ENCODE measurements around the gene ANTXRL.
"Not testable (repeated sequence)": the region's sequence is repeated elsewhere in the genome, so short reads cannot be mapped to it uniquely, and the experiment has no call there.

DNA sequence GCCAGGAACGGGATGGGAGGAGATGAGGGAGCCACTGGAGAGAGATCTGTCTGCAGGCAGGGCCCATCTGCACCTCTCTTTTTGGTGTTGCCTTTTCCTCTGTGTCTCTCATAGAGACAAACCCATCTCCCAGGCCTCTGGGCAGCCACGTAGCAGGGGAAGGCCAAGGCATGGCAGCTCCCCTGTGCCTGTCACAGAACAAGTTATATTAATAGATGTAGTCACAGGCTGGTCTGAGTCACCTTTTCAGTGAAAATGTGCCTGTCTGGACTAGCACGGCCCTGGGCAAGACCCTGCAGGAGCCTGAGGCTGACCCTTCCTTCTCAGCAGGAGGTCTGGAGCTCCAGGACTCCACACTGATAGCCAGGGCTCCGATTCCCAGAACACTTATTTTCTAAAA lies 90.9 kb downstream of the ANTXRL start:
- TF ChIP-seq, protein P1, sequence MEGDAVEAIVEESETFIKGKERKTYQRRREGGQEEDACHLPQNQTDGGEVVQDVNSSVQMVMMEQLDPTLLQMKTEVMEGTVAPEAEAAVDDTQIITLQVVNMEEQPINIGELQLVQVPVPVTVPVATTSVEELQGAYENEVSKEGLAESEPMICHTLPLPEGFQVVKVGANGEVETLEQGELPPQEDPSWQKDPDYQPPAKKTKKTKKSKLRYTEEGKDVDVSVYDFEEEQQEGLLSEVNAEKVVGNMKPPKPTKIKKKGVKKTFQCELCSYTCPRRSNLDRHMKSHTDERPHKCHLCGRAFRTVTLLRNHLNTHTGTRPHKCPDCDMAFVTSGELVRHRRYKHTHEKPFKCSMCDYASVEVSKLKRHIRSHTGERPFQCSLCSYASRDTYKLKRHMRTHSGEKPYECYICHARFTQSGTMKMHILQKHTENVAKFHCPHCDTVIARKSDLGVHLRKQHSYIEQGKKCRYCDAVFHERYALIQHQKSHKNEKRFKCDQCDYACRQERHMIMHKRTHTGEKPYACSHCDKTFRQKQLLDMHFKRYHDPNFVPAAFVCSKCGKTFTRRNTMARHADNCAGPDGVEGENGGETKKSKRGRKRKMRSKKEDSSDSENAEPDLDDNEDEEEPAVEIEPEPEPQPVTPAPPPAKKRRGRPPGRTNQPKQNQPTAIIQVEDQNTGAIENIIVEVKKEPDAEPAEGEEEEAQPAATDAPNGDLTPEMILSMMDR (conservative IDR thresholded peaks at IDR 0.05 in 1 of 2, IDR thresholded peaks at IDR 0.05 in 1 of 2; ENCODE audit: extremely low read depth in 1 of 2, insufficient read depth in 1 of 2, low read depth in 1 of 2, low read length in 2 of 2): not testable (repeated sequence)
- TF ChIP-seq EZH2 (IDR thresholded peaks at IDR 0.05; ENCODE audit: borderline replicate concordance, low read length): not testable (repeated sequence)
